A549 treated with AZD2906 at 1 μM for 4 hours (cell line): ENCODE results near the gene PCDH15. TPM values are rescaled to one million over a fixed set of nuclear protein-coding genes. Genes with fewer than 3 reads are reported as not detected.

Source experiments
- total RNA-seq: library from RNA; stranded (reverse); fragments of 200-300 nt; extraction: Qiagen RNA extraction; gene quantifications from 5 replicates; pipeline ENCODE4 v1.2.3, GENCODE V29; 2022

The PCDH15 gene
- total RNA-seq: not detected in 5 replicates

DNA sequence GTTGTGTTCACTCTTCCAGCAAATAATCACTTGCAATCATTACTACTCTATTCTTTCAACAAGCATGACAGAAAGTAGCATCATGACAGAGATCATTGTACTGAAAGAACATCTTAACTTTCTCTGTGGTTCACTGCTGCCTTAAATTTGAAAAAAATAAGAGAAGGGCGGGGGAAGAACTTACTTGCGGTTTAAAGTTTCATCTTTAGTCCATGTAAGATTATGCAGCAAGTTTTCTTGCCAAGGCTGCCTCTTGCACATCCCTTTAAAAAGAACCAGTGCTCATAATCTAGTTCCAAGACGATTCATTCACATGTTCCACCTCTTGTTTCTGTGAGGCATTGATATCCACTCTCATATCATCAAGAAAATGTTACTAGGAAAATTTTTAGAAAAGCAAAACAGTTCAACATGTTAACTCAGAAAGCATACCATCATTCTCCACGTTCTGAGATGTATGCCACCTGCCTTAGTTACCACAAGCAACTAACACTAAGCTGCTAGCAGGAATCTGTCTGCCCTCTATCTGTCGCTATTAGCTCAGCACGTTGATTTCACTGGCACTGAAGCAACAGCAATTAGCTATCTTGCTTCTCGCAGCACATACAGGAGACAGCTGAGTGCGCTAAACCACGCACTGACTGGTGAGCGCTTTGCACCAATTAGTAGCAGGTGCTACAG lies at the start of gene PCDH15:
TSS of gene PCDH15 (minus strand) at position 491 of the 681 bp plus-strand sequence. CDS start 136,969 bp downstream, outside the sequence.

